ENCODE measurements around the gene DACH1.

The DACH1 gene

GRCh38 chr13:71685072-71685471 is 181.9 kb downstream of the DACH1 start:
- no peak for DNase-seq

GRCh38 chr13:71681901-71682613 is 184.9 kb downstream of the DACH1 start:
- DNase-seq, result no peak

- no peak for DNase-seq
These were observed 189.9 kb downstream of the DACH1 start for GRCh38 chr13:71677124-71677523.

GRCh38 chr13:71672512-71672911 is 194.5 kb downstream of the DACH1 start:
- no peak for DNase-seq

- no peak for DNase-seq
These were observed 203.6 kb downstream of the DACH1 start for GRCh38 chr13:71663431-71663830.

- no peak for DNase-seq
These were observed 205.1 kb downstream of the DACH1 start for GRCh38 chr13:71661921-71662320.

GRCh38 chr13:71659404-71659803 is 207.6 kb downstream of the DACH1 start:
- no peak for DNase-seq

- DNase-seq, result no peak
These were observed 221.5 kb downstream of the DACH1 start for GRCh38 chr13:71645467-71645866.

GRCh38 chr13:71644579-71644978 is 222.4 kb downstream of the DACH1 start:
- no peak for DNase-seq

- DNase-seq, result no peak
These were observed 223.6 kb downstream of the DACH1 start for GRCh38 chr13:71643448-71643860.

GRCh38 chr13:71638751-71639150 is 228.3 kb downstream of the DACH1 start:
- DNase-seq, result no peak

GRCh38 chr13:71634602-71635443 is 232.2 kb downstream of the DACH1 start:
- DNase-seq, result no peak

GRCh38 chr13:71634182-71634581 is 232.8 kb downstream of the DACH1 start:
- DNase-seq, result no peak

GRCh38 chr13:71632721-71633120 is 234.3 kb downstream of the DACH1 start:
- DNase-seq, result no peak

GRCh38 chr13:71632206-71632605 is 234.8 kb downstream of the DACH1 start:
- no peak for DNase-seq

GRCh38 chr13:71629167-71629566 is 237.8 kb downstream of the DACH1 start:
- DNase-seq, result no peak

GRCh38 chr13:71626421-71627117 is 240.4 kb downstream of the DACH1 start:
- DNase-seq, result no peak

GRCh38 chr13:71625694-71626093 is 241.3 kb downstream of the DACH1 start:
- DNase-seq, result no peak

GRCh38 chr13:71624653-71625600 is 242.1 kb downstream of the DACH1 start:
- DNase-seq, result no peak

- DNase-seq, result no peak
These were observed 245.6 kb downstream of the DACH1 start for GRCh38 chr13:71621174-71622124.

- no peak for DNase-seq
These were observed 247.9 kb downstream of the DACH1 start for GRCh38 chr13:71619096-71619495.
